ENCODE results near the gene PCDHA1.
"Not testable (repeated sequence)": the region's sequence is repeated elsewhere in the genome, so short reads cannot be mapped to it uniquely, and the experiment has no call there.

Gene PCDHA1

GRCh38 chr5:140802781-140803271, 16.9 kb downstream of the PCDHA1 start:
- Histone ChIP-seq H3K27me3 (replicated peaks) (no peaks in the 10 kb centered on the region), H3K27ac (no peak overlapping the region), H3K4me3 (ENCODE audit: low read depth, low read length) (no peak overlapping the region), H3K36me3 (replicated peaks) (no peaks in the 10 kb centered on the region)
- no peak for TF ChIP-seq CTCF (IDR thresholded peaks at IDR 0.05; ENCODE audit: low read depth, low read length, missing control alignments)
- no peak for DNase-seq
- in situ Hi-C loops (cut with HindIII; ENCODE audit: low pct_ligation_motif_present, low sequenced_read_pairs): no loop called here

- peak; percentile 51 for TF ChIP-seq CTCF (IDR thresholded peaks at IDR 0.05; ENCODE audit: low read depth, low read length, missing control alignments)
- no peaks in the 10 kb centered on the region for H3K27me3 ChIP-seq (replicated peaks)
- H3K4me3 ChIP-seq (ENCODE audit: low read depth, low read length): peak within 1 kb of the TSS; percentile 5
- H3K27ac ChIP-seq: no peak within 1 kb of the TSS
- no peak for DNase-seq
- in situ Hi-C loops (cut with HindIII; ENCODE audit: low pct_ligation_motif_present, low sequenced_read_pairs): no loop called here
- no peaks in the 10 kb centered on the region for H3K36me3 ChIP-seq (replicated peaks)
Observed at GRCh38 chr5:140806834-140807775, 21.2 kb downstream of the PCDHA1 start, which contains the start of gene PCDHA4. PCDHA4 (plus strand) TSS chr5:140807068.

- H3K27me3 ChIP-seq (replicated peaks); DNase-seq; H3K27ac ChIP-seq; H3K4me3 ChIP-seq (ENCODE audit: low read depth, low read length); H3K36me3 ChIP-seq (replicated peaks); in situ Hi-C loops (cut with HindIII; ENCODE audit: low pct_ligation_motif_present, low sequenced_read_pairs): not testable (repeated sequence)
Observed at GRCh38 chr5:140808241-140808888, 22.4 kb downstream of the PCDHA1 start.

- H3K4me3 ChIP-seq (ENCODE audit: low read depth, low read length): no peak overlapping the region
- H3K27me3 ChIP-seq (replicated peaks): no peaks in the 10 kb centered on the region
- no peak for DNase-seq
- in situ Hi-C loops (cut with HindIII; ENCODE audit: low pct_ligation_motif_present, low sequenced_read_pairs): no loop called here
- TF ChIP-seq CTCF (IDR thresholded peaks at IDR 0.05; ENCODE audit: low read depth, low read length, missing control alignments): no peak
- H3K27ac ChIP-seq: no peak overlapping the region
- no peaks in the 10 kb centered on the region for H3K36me3 ChIP-seq (replicated peaks)
Observed at GRCh38 chr5:140808889-140809291, 22.9 kb downstream of the PCDHA1 start.

GRCh38 chr5:140821375-140822280, 35.7 kb downstream of the PCDHA1 start, which contains the start of gene PCDHA5:
PCDHA5 (plus strand) TSS chr5:140821613.
- Histone ChIP-seq H3K4me3 (ENCODE audit: low read depth, low read length) (no peak within 1 kb of the TSS), H3K27me3 (replicated peaks) (no peaks in the 10 kb centered on the region), H3K27ac (no peak within 1 kb of the TSS), H3K36me3 (replicated peaks) (no peaks in the 10 kb centered on the region)
- in situ Hi-C loops (cut with HindIII; ENCODE audit: low pct_ligation_motif_present, low sequenced_read_pairs): no loop called here
- TF ChIP-seq CTCF (IDR thresholded peaks at IDR 0.05; ENCODE audit: low read depth, low read length, missing control alignments): peak; percentile 66
- peak; percentile 22 for DNase-seq
